HEK293 (cell line): ENCODE measurements around the gene AGRN.

Experiments
- GLI2 ChIP-seq: fragments of 450-650 bp; formaldehyde crosslinking; IDR thresholded peaks from 2 replicates; pipeline ENCODE4; 2017; ENCODE audit warnings: missing biosample characterization, missing genetic modification characterization, low read depth, borderline replicate concordance
- KLF1 ChIP-seq: fragments of 450-650 bp; formaldehyde crosslinking; IDR thresholded peaks from 2 replicates; pipeline ENCODE4 v1.5.1; 2016; ENCODE audit warnings: missing biosample characterization, missing genetic modification characterization
- KLF9 ChIP-seq: fragments of 450-650 bp; formaldehyde crosslinking; IDR thresholded peaks from 2 replicates; pipeline ENCODE4 v1.5.1; 2016; ENCODE audit warnings: missing biosample characterization, missing genetic modification characterization, low read depth
- PRDM4 ChIP-seq: fragments of 450-650 bp; formaldehyde crosslinking; IDR thresholded peaks from 2 replicates; pipeline ENCODE4 v1.5.1; 2017; ENCODE audit warnings: missing biosample characterization, missing genetic modification characterization
- WT1 ChIP-seq: fragments of 450-650 bp; formaldehyde crosslinking; IDR thresholded peaks from 2 replicates; pipeline ENCODE4 v1.5.1; 2016; ENCODE audit warnings: missing biosample characterization, missing genetic modification characterization
- ZBTB1 ChIP-seq: fragments of 450-650 bp; formaldehyde crosslinking; IDR thresholded peaks from 2 replicates; pipeline ENCODE4 v1.5.1; 2016; ENCODE audit warnings: missing biosample characterization, missing genetic modification characterization
- ZBTB11 ChIP-seq: fragments of 450-650 bp; formaldehyde crosslinking; conservative IDR thresholded peaks from 2 replicates; pipeline ENCODE4 v1.5.1; 2016; ENCODE audit warnings: low read depth, missing biosample characterization, missing genetic modification characterization
- ZFP3 ChIP-seq: fragments of 450-650 bp; formaldehyde crosslinking; IDR thresholded peaks from 2 replicates; pipeline ENCODE4 v1.5.1; 2016; ENCODE audit warnings: low read depth, missing biosample characterization, missing genetic modification characterization
- ZIC2 ChIP-seq: fragments of 450-650 bp; formaldehyde crosslinking; IDR thresholded peaks from 2 replicates; pipeline ENCODE4 v1.5.1; 2016; ENCODE audit warnings: missing biosample characterization, missing genetic modification characterization
- ZNF169 ChIP-seq: fragments of 450-650 bp; formaldehyde crosslinking; IDR thresholded peaks from 2 replicates; pipeline ENCODE4 v1.5.1; 2016; ENCODE audit warnings: missing biosample characterization, missing genetic modification characterization
- ZNF221 ChIP-seq: fragments of 450-650 bp; formaldehyde crosslinking; IDR thresholded peaks from 2 replicates; pipeline ENCODE4 v1.5.1; 2017; ENCODE audit warnings: missing biosample characterization, missing genetic modification characterization, borderline replicate concordance
- ZNF223 ChIP-seq: fragments of 450-650 bp; formaldehyde crosslinking; IDR thresholded peaks from 2 replicates; pipeline ENCODE4 v1.5.1; 2016; ENCODE audit warnings: missing biosample characterization, missing genetic modification characterization
- ZNF302 ChIP-seq: fragments of 450-650 bp; formaldehyde crosslinking; IDR thresholded peaks from 2 replicates; pipeline ENCODE4 v1.5.1; 2016; ENCODE audit warnings: missing biosample characterization, missing genetic modification characterization, low read depth
- ZNF341 ChIP-seq: fragments of 450-650 bp; formaldehyde crosslinking; IDR thresholded peaks from 2 replicates; pipeline ENCODE4; 2016; ENCODE audit warnings: low read depth, missing biosample characterization, missing genetic modification characterization
- ZNF350 ChIP-seq: fragments of 450-650 bp; formaldehyde crosslinking; IDR thresholded peaks from 2 replicates; pipeline ENCODE4 v1.5.0; 2017; ENCODE audit warnings: missing biosample characterization, mild to moderate bottlenecking, missing genetic modification characterization
- ZNF354C ChIP-seq: fragments of 450-650 bp; formaldehyde crosslinking; IDR thresholded peaks from 2 replicates; pipeline ENCODE4 v1.5.1; 2016; ENCODE audit warnings: missing biosample characterization, missing genetic modification characterization, low read depth, borderline replicate concordance
- ZNF501 ChIP-seq: fragments of 450-650 bp; formaldehyde crosslinking; IDR thresholded peaks from 2 replicates; pipeline ENCODE4 v1.5.1; 2016; ENCODE audit warnings: missing biosample characterization, missing genetic modification characterization
- ZNF510 ChIP-seq: fragments of 450-650 bp; formaldehyde crosslinking; IDR thresholded peaks from 2 replicates; pipeline ENCODE4 v1.5.1; 2018; ENCODE audit warnings: mild to moderate bottlenecking, missing genetic modification characterization, missing biosample characterization; ENCODE audit not compliant: insufficient replicate concordance
- ZNF555 ChIP-seq: fragments of 450-650 bp; formaldehyde crosslinking; conservative IDR thresholded peaks from 2 replicates; pipeline ENCODE4 v1.5.1; 2017; ENCODE audit warnings: missing biosample characterization, mild to moderate bottlenecking, missing genetic modification characterization, inconsistent platforms
- ZNF670 ChIP-seq: fragments of 450-650 bp; formaldehyde crosslinking; IDR thresholded peaks from 2 replicates; pipeline ENCODE4 v1.5.1; 2016; ENCODE audit warnings: missing biosample characterization, missing genetic modification characterization, low read depth
- ZSCAN23 ChIP-seq: fragments of 450-650 bp; formaldehyde crosslinking; IDR thresholded peaks from 2 replicates; pipeline ENCODE4 v1.5.1; 2016; ENCODE audit warnings: missing biosample characterization, missing genetic modification characterization
- TF ChIP-seq, protein P1 (sequence below): fragments of 450-650 bp; formaldehyde crosslinking; IDR thresholded peaks from 2 replicates; pipeline ENCODE4 v1.5.1; 2016; ENCODE audit warnings: missing biosample characterization, missing genetic modification characterization, low read depth
- TF ChIP-seq, protein P2 (sequence below): fragments of 450-650 bp; formaldehyde crosslinking; IDR thresholded peaks from 2 replicates; pipeline ENCODE4 v1.5.1; 2016; ENCODE audit warnings: missing biosample characterization, missing genetic modification characterization
- TF ChIP-seq, protein P3 (sequence below): fragments of 450-650 bp; formaldehyde crosslinking; IDR thresholded peaks from 2 replicates; pipeline ENCODE4 v1.5.1; 2017; ENCODE audit warnings: missing biosample characterization, missing genetic modification characterization
- TF ChIP-seq, protein P4 (sequence below): fragments of 450-650 bp; formaldehyde crosslinking; IDR thresholded peaks from 2 replicates; pipeline ENCODE4 v1.5.1; 2016; ENCODE audit warnings: missing biosample characterization, missing genetic modification characterization

AGRN gene

DNA sequence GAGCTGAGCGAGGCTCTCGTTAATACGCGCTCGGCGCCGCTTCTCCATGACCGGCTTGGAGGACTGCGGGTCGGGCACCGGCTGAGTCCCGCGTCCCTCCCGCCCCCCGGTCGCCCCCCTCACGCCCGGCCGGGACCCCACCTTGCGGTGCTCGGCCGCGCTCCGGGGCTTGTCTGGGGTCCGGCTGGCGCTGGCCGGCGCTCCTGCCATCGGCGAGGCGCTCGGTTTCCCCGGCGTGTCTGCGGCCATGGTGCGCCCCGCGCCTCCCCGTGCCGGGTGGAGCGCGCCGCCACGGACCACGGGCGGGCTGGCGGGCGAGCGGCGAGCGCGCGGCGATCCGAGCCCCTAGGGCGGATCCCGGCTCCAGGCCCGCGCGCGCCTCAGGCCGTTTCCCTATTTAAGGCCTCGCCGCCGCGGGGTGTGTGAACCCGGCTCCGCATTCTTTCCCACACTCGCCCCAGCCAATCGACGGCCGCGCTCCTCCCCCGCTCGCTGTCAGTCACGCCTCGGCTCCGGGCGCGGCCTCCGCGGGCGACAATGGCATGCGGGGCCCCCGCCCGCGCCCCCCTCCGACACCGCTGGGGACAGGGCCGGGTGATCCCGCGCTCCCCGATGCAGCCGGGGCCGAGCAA, 20.1 kb upstream of the AGRN start, which contains the start of gene HES4 (continued):
- TF ChIP-seq, protein P1, sequence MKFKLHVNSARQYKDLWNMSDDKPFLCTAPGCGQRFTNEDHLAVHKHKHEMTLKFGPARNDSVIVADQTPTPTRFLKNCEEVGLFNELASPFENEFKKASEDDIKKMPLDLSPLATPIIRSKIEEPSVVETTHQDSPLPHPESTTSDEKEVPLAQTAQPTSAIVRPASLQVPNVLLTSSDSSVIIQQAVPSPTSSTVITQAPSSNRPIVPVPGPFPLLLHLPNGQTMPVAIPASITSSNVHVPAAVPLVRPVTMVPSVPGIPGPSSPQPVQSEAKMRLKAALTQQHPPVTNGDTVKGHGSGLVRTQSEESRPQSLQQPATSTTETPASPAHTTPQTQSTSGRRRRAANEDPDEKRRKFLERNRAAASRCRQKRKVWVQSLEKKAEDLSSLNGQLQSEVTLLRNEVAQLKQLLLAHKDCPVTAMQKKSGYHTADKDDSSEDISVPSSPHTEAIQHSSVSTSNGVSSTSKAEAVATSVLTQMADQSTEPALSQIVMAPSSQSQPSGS (tag by site-specific recombination), result no peak
- no peak for TF ChIP-seq PRDM4 (tag by site-specific recombination)
- no peak for TF ChIP-seq ZNF223
- TF ChIP-seq ZNF169 (tag by site-specific recombination), result no peak
- TF ChIP-seq GLI2 (tag by site-specific recombination), result no peak
- peak; percentile 65 for TF ChIP-seq KLF1 (tag by site-specific recombination)
- no peak for TF ChIP-seq ZNF341 (tag by site-specific recombination)
- no peak for TF ChIP-seq ZNF510 (tag by site-specific recombination)
- no peak for TF ChIP-seq ZNF354C
- TF ChIP-seq KLF9 (tag by site-specific recombination), result no peak
- TF ChIP-seq, protein P2, sequence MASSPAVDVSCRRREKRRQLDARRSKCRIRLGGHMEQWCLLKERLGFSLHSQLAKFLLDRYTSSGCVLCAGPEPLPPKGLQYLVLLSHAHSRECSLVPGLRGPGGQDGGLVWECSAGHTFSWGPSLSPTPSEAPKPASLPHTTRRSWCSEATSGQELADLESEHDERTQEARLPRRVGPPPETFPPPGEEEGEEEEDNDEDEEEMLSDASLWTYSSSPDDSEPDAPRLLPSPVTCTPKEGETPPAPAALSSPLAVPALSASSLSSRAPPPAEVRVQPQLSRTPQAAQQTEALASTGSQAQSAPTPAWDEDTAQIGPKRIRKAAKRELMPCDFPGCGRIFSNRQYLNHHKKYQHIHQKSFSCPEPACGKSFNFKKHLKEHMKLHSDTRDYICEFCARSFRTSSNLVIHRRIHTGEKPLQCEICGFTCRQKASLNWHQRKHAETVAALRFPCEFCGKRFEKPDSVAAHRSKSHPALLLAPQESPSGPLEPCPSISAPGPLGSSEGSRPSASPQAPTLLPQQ (tag by site-specific recombination), result peak; percentile 94
- no peak for TF ChIP-seq ZNF302 (tag by site-specific recombination)
- TF ChIP-seq ZNF221 (tag by site-specific recombination), result no peak
- no peak for TF ChIP-seq ZNF670
- TF ChIP-seq, protein P3, sequence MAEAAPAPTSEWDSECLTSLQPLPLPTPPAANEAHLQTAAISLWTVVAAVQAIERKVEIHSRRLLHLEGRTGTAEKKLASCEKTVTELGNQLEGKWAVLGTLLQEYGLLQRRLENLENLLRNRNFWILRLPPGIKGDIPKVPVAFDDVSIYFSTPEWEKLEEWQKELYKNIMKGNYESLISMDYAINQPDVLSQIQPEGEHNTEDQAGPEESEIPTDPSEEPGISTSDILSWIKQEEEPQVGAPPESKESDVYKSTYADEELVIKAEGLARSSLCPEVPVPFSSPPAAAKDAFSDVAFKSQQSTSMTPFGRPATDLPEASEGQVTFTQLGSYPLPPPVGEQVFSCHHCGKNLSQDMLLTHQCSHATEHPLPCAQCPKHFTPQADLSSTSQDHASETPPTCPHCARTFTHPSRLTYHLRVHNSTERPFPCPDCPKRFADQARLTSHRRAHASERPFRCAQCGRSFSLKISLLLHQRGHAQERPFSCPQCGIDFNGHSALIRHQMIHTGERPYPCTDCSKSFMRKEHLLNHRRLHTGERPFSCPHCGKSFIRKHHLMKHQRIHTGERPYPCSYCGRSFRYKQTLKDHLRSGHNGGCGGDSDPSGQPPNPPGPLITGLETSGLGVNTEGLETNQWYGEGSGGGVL (tag by site-specific recombination), result no peak
- TF ChIP-seq ZNF555 (tag by site-specific recombination), result no peak
- peak; percentile 69; the same call in 1 of the 2 replicates for TF ChIP-seq ZIC2 (tag by site-specific recombination)
- TF ChIP-seq ZBTB11, result no peak
- TF ChIP-seq ZSCAN23 (tag by site-specific recombination), result no peak
- TF ChIP-seq WT1 (tag by site-specific recombination), result no peak
- no peak for TF ChIP-seq ZBTB1 (tag by site-specific recombination)
- no peak for TF ChIP-seq ZNF501
- no peak for TF ChIP-seq ZFP3 (tag by site-specific recombination)
- TF ChIP-seq, protein P4, sequence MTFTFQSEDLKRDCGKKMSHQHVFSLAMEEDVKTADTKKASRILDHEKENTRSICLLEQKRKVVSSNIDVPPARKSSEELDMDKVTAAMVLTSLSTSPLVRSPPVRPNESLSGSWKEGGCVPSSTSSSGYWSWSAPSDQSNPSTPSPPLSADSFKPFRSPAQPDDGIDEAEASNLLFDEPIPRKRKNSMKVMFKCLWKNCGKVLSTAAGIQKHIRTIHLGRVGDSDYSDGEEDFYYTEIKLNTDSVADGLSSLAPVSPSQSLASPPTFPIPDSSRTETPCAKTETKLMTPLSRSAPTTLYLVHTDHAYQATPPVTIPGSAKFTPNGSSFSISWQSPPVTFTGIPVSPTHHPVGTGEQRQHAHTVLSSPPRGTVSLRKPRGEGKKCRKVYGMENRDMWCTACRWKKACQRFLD (tag by site-specific recombination), result no peak
- no peak for TF ChIP-seq ZNF350 (tag by site-specific recombination)
